OCI-M2 (cell line): ENCODE measurements around the gene SPAG4.

ENCODE experiments used
- DNase-seq: peaks from one replicate; lab custom pipeline; 2025; ENCODE audit not compliant: unreplicated experiment; lab: John Stamatoyannopoulos, UW

Gene SPAG4, protein sequence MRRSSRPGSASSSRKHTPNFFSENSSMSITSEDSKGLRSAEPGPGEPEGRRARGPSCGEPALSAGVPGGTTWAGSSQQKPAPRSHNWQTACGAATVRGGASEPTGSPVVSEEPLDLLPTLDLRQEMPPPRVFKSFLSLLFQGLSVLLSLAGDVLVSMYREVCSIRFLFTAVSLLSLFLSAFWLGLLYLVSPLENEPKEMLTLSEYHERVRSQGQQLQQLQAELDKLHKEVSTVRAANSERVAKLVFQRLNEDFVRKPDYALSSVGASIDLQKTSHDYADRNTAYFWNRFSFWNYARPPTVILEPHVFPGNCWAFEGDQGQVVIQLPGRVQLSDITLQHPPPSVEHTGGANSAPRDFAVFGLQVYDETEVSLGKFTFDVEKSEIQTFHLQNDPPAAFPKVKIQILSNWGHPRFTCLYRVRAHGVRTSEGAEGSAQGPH

DNA sequence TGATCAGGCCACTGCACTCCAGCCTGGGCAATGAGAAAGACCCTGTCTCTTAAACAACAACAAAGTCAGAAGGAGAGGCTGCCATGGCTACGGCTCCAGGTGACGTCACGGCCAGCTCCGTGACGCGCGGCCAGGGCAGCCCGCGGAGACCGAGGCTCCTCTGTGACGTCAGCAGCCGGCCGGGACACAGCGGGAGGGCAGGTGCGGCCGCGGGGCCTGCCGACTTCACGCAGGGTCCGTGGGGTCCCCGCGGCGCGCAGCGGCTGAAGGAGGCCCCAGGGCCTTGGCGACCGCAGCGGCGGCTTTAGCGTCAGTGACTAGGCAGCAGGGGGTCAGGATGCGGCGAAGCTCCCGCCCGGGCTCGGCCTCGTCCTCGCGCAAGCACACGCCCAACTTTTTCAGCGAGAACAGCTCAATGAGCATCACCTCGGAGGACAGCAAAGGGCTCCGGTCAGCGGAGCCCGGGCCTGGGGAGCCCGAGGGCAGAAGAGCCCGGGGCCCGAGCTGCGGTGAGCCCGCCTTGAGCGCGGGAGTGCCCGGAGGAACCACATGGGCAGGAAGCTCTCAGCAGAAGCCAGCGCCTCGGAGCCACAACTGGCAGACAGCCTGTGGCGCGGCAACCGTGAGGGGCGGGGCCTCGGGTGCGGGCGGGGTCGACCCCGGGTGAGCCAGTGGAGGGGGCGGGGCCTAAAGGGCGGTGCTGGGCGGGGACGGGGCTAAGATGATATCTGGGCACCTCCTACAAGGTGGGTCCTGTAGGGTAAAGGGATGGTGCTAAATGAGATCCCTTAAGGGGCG, at the start of gene SPAG4:
SPAG4 (plus strand) TSS at position 163 of the 798 bp plus-strand sequence; CDS start at position 338, 175 bp downstream.
- DNase-seq, result peak; percentile 96

DNA sequence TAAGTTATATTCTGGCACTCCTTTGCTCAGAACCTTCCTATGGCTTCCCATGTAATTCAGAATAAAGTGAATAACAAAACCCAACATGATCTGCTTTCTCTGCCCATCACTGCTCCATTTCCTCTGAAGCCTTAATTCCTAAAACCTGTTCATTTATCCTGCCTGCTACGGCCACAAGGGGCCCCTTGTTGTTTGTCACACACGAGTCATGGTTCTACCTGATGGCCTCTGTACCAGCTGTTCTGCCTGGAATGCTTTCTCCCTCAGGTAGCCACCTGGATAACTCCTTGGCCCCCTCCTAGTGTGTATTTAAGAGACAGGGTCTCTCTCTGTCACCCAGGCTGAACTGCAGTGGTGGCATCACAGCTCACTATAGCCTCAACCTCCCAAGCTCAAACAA, 47.0 kb upstream of the SPAG4 start:
- DNase-seq, result no peak

DNA sequence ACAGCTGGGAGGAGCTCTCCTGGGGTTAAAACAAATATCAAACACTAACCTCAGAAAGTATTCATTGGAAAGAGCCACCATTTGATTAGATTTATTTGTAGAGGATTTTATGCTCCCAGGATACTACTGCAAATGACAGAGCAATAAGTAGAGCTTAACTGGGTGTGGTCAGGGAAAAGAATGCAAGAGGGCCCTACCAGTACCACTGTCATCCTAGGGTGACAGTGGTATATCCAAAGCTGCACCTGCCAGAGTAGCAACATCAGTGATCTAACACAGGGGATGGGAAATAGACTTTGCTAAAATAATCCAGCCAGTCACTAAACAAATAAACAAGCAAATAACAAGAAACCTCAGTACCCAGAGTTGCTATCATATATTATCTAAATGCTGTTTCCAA, 44.1 kb upstream of the SPAG4 start:
- no peak for DNase-seq

DNA sequence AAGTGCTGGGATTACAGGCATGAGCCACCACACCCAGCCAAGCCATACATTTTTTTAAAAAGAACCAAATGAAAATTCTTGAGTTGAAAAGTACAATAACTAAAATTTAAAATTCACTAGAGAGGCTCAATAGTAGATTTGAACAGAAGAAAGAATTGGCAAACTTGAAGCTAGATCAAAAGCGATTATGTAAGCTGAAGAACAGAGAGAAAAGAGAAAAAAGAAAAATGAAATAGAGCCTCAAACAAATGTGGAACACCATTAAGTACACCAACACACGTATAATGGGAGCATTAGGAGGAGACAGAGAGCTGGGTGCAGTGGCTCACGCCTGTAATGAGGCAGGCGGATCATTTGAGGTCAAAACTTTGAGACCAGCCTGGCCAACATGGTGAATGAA, 42.8 kb upstream of the SPAG4 start:
- no peak for DNase-seq

DNA sequence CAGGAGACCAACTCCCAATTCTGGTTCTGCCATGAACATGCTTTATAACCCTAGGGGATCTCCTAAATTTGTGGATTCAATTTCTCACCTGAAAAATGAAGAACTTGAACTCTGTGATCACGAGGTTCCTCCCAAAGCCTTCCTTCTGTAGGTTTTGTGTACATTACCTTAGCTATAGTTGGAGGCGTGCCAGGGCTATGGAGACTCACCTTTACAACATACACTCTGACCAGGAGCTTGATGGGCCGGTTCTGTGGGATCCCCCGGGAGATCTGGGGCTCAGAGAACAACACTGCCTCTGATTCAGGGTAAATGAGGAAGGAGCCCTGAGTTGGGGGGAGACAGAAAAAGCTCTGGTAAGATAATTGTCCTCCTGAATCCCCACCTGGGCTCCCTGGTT, 39.7 kb upstream of the SPAG4 start:
- no peak for DNase-seq

DNA sequence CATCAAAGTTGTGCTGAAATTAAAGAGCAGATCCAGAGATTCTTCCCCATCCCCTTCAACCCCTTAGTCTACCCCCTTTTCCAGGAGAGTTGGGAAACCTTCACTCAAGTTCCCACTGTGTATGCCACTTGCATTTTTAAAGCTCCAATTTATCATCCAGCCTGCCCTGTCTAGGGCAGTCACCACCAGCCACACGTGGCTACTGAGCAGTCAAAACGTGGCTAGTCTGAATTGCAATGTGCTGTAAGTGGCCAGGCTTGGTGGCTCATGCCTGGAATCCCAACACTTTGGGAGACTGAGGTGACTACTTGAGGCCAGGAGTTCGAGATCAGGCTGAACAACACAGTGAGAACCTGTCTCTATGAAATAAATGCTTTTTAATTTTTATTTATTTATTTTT, 38.8 kb upstream of the SPAG4 start:
- DNase-seq, result no peak

DNA sequence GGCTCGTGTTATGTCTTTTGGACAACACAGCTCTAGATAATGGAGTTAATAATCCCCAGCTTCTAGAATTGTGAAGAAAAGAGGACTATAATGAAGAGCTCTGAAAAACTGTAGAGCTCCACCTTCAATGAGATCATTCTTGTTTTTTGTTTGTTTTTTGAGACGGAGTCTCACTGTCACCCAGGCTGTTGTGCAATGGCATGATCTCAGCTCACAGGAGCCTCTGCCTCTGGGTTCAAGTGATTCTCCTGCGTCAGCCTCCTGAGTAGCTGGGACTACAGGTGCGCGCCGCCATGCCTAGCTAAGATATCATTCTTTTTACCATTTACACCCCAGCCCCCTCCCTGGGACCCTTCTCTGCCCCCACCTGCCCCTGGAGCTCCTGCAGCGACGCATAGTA, 37.2 kb upstream of the SPAG4 start:
- DNase-seq, result no peak

DNA sequence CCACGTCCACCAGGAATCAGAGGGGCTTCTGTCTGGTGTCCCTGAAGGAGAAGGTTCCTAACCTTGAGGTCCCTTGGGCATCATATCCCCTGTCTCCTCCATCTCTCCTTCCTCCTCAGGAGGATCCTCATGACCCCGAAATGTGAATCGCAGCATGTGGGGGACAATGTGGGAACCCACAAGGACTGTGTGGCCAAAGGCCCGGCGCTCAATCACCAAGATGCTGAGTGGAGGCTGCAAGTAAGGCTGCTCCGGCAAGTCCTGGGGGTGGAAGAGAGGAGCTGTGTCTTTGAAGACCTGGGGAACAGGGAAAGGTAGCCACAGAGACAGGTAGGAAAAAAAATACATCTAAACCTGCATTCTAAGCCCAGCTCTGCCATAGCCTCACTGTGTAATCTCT, 36.4 kb upstream of the SPAG4 start:
- no peak for DNase-seq

DNA sequence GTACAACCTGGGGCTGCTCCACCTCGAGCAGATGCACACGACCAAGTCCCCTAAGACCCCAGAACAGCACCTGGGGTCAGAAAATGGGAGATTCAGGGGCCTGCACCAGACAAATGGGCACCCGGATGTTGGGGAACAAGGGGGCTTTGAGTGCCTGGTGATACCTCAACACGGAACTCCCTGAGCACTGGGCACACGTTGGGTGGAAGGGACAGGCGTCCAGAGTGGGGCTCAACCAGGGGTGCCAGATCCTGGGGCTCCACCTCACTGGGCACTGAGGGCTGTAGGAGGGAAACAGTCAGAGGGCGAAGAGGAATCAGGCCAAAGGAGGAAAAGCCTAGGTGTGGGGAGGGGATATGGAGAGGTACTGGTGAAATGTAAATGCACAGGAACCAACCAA, 33.5 kb upstream of the SPAG4 start:
- DNase-seq, result no peak

DNA sequence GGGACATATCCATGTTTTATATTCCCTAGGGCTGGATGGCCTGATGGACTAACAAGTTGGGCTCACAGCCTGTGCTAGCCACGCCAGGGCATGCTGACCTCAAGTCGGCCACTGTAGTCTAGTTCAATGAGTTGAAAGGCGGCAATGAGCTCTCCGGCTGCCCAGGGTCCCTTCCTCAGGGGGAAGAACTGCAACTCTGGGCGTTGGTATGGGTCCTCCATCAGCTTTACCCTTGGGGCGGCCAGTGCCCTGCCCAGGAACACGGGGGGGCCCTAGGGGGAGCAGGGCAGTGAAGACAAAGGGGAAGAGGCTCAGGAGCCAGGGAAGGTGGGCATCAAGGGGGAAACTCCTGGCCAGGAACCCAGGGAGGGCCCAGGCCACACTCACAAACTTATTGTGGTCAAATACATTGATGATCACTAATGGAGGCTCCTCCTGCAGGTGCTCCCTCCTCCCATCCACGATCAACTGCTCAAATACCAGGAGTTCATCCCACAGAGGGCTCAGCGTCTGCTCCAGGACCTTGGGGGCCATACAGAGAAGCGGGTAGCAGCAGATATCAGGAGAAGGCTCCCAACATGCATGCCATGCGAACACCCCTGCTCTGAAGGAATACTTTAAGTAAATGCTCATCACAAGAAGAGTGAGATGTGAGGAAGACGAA, 32.8 kb upstream of the SPAG4 start:
- no peak for DNase-seq

DNA sequence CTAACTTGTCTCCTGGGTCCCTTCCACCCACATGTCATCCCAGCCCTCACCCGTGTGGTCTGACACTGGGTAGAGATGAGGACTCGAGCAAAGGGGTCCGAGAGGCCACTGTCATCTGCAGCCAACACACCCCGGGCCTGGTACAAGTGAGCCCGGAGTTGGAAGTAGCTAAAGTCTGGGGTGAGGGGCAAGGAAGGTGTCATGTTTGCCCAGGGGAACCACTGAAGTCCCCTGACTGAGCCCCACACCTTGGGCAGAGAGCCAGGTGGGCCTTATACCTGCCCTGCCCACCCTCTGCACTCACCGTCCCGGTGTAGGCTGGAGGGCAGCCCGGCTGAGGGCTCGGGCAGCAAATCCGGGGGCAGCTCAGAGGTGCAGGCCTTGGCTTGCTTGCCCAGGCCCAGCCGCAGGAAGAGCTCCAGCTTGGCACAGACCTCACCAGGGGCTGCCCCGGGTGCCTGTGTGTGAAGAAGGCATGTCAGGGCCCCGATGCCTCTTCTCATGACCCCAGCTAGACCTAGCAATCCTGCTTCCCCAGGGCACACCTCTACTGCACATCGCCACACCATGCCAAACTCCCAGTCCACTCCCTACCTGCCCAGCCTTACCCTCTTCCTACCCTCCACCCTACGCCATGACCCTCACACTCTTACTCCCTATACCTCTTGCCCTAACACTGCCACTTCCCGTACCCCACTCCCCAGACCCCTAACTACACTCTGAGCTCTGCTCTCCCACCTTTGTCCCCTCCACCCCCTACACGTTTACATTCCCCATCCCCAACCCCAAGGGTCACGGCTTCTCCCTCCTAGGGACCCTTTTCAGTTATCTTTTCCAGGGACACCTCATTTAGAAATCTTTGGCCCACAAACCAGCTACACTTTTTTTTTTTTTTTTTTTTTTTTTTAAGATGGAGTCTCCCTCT, 31.7 kb upstream of the SPAG4 start:
- no peak for DNase-seq

DNA sequence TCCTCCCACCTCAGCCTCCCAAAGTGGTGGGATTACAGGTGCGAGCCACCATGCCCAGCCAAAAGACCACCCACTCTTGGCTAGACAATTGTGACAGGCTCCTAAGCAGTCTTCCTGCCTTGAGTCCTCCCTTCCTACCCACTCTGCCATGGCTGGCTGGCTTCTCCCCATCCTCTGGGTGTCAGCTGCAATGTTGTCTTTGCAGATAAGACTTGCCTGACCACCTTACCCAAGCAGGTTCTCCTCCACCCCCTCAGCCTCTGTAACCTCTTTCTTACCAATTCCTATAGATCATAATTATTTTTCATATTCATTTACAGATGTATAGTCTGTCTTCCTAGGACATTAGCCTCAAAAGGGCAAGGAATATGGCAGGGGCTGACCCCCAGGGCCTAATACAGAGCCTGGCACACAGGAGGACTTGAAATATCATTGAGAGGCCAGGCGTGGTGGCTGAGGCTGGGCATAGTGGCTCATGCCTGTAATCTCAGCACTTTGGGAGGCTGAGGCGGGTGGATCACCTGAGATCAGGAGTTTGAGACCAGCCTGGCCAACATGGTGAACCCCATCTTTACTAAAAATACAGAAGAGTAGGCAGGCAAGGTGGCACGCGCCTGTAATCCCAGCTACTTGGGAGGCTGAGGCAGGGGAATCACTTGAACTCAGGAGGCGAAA, 28.7 kb upstream of the SPAG4 start:
- DNase-seq, result no peak

DNA sequence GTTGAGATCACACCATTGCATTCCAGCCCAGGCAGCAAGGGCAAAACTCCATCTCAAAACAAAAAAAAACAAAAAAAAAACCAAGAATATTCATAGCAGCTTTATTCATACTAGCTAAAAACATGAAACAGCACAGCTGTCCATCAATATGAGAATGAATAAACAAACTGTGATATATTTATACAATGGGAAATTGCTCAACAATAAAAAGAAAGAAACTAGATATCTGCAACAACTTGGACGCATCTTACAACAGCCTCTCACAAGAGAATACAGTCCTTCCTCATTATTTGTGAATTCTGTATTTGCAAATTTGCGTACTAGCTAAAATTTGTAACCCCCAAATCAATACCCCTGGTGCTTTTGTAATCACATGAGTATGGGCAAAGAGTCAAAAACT, 28.2 kb upstream of the SPAG4 start:
- DNase-seq, result no peak

DNA sequence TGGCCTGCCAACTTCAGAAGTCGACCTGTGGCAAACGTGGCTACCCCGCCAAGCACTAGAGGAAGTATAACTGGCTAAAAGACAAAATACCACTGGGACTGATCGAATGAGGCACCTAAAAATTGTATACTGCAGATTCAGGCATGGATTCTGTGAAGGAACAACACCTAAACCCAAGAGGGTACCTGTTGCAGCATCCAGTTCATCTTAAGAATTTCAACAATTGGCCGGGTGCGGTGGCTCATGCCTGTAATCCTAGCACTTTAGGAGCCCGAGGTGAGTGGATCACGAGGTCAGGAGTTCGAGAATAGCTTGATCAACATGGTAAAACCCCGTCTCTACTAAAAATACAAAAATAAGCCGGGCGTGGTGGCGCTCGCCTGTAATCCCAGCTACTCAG, 27.2 kb upstream of the SPAG4 start:
- DNase-seq, result no peak

DNA sequence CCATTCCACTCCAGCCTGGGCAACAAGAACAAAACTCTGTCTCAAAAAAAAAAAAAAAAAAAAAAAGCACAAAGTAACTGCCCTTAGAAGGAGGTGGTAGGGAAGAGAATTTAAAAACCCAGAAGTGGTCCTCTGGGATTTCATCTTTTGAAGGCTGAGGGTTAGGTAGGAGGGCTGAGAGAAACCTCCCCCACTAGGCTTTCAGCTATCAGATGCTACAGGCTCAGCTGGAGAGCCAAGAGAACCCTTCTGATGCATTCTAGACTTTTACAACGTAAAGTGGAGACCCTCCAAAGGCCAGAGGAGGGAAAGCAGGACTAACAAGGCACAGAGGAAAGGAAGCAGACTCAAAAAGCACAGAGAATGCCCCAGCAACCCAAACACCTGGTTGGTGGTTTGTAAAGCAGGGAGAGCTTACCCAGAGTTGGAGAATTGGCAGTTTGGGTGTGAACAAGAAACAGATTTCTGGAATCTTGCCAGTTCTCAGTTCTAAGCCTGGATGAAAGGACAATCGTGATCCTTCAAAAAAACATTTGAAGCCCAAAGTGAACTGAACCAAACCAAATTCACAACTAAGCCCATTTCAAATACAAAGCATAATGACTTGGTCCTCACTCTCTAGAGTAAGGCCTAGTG, 23.2 kb upstream of the SPAG4 start:
- no peak for DNase-seq

DNA sequence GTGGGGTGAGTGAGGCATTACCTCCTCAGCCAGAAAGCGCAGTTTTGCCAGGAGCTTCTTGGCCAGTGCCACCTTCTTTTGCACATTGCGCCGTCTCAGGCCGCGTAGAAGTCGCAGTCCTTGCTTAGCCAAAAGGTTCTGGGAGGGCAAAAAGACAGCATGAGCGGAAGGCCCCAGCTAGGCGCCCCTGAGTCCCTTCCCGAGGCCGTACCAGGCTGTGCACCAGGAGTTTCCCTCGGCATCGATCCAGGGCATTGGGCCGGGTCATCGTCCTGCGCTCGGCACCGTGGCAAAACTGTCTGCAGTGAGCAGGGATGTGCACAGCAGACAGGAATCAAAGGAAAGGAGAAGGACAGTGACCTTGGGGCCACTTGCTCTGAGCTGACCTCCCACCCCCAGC, 20.2 kb upstream of the SPAG4 start:
- no peak for DNase-seq

DNA sequence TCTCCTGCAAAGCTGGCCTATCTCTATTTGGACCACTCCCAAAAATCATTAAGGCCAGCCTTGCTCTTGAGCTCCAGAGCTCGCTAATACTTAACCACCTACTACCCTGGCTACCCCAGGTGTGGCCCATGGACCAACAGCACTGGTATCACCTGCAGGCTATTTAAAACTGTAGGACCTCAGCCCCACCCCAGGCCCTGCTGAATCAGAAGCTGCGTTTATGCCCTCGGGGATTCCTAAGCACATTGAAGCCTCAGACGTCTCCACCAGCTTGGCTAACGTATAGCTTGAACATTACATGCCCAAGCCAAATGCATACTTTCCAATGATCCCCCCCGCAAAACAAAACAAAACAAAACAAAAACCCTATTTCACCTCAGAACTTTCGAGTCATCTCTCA, 19.7 kb upstream of the SPAG4 start:
- DNase-seq, result no peak

DNA sequence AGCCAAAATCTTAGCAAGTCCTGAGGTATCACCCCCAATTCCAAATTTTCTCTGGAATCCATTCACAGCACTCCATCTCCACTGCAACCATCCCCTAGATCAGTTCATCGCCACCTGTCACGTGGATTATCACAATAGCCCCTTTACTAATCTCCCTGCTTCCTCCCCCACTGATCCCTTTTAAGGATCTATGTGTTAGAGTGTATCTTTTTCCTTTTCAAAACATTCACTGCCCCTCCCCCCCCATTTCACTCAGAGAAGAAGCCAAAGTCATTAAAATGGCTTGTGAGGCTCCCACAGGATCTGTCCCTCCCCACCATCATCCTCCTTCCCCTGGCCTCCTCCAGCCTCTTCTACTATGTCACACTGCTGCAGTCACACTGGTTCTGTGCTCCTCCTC, 18.4 kb upstream of the SPAG4 start:
- DNase-seq, result no peak

DNA sequence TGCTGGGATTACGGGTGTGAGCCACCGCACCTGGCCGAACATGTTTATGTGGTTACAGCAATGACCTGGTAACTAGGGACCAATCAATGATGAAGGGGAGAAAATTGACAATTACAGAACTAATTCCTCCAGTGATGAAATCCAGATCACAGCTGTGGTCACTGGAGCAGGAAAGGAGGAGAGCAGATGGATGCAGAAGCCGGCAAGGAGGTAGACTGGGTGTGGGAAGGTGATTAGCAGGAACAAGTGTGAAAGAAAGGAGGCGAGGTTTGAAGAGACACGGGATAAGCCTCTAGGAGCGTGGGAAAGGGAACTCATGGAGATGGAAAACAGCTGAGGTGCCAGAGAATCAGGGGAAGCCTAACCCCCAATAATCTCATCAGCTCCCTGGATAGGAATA, 17.2 kb upstream of the SPAG4 start:
- DNase-seq, result no peak
